Activated naive CD8-positive, alpha-beta T cell treated with anti-CD3 and anti-CD28 coated beads, Interleukin-2, amount 50 U/mL, for 24 hours (primary cell): ENCODE data around the gene PTPN9.

ENCODE experiments used
- ATAC-seq: fragments of 150-1000 bp; cut with Tn5 transposase; one replicate; pipeline ENCODE4 v1.10.0; 2021
- DNase-seq: peaks from one replicate; pipeline ENCODE4 v3.0.0; 2021
- H3K27ac Mint-ChIP-seq: one replicate; pipeline ENCODE4 v1.8.0; 2021; ENCODE audit warnings: mild to moderate bottlenecking, mixed read lengths
- H3K27me3 Mint-ChIP-seq: one replicate; pipeline ENCODE4 v1.8.0; 2021; ENCODE audit warnings: mixed read lengths
- H3K36me3 Mint-ChIP-seq: one replicate; pipeline ENCODE4 v1.8.0; 2021; ENCODE audit warnings: low read depth, mixed read lengths
- H3K4me1 Mint-ChIP-seq: one replicate; pipeline ENCODE4 v1.8.0; 2021; ENCODE audit warnings: mixed read lengths
- H3K4me3 Mint-ChIP-seq: one replicate; pipeline ENCODE4 v1.8.0; 2021; ENCODE audit warnings: mild to moderate bottlenecking, moderate library complexity, mixed read lengths
- H3K9me3 Mint-ChIP-seq: one replicate; pipeline ENCODE4 v1.8.0; 2021; ENCODE audit warnings: mixed read lengths

PTPN9 gene

GRCh38 chr15:75456710-75457109, 122.4 kb downstream of the PTPN9 start:
- Mint-ChIP-seq H3K27ac (peak overlapping the region; percentile 91), H3K4me1 (peaks cover 17% of the 10 kb centered on the region), H3K36me3 (peaks cover 4% of the 10 kb centered on the region), H3K9me3 (no peaks in the 10 kb centered on the region), H3K4me3 (peak overlapping the region; percentile 99), H3K27me3 (no peaks in the 10 kb centered on the region)
- DNase-seq (no peak), ATAC-seq (no peak)

GRCh38 chr15:75455982-75456531, 123.1 kb downstream of the PTPN9 start:
- ATAC-seq, result no peak

GRCh38 chr15:75455424-75455981, 123.6 kb downstream of the PTPN9 start:
- peak overlapping the region; percentile 99 for H3K4me3 Mint-ChIP-seq
- H3K4me1 Mint-ChIP-seq, result peaks cover 17% of the 10 kb centered on the region
- H3K9me3 Mint-ChIP-seq, result no peaks in the 10 kb centered on the region
- no peaks in the 10 kb centered on the region for H3K27me3 Mint-ChIP-seq
- peak; percentile 92 for DNase-seq
- peak overlapping the region; percentile 91 for H3K27ac Mint-ChIP-seq
- no peak for ATAC-seq
- peaks cover 4% of the 10 kb centered on the region for H3K36me3 Mint-ChIP-seq

More at GRCh38 chr15:75455982-75456531, 123.1 kb downstream of the PTPN9 start:
- H3K4me3 Mint-ChIP-seq, result peak overlapping the region; percentile 99
- H3K4me1 Mint-ChIP-seq, result peaks cover 17% of the 10 kb centered on the region
- H3K27me3 Mint-ChIP-seq, result no peaks in the 10 kb centered on the region
- DNase-seq, result peak; percentile 57
- H3K9me3 Mint-ChIP-seq, result no peaks in the 10 kb centered on the region
- H3K27ac Mint-ChIP-seq, result peak overlapping the region; percentile 91
- H3K36me3 Mint-ChIP-seq, result peaks cover 4% of the 10 kb centered on the region

- Mint-ChIP-seq H3K4me1 (peaks cover 25% of the 10 kb centered on the region), H3K9me3 (no peaks in the 10 kb centered on the region), H3K27me3 (no peaks in the 10 kb centered on the region), H3K4me3 (peak overlapping the region; percentile 99), H3K27ac (peak overlapping the region; percentile 91), H3K36me3 (peaks cover 4% of the 10 kb centered on the region)
- ATAC-seq, result no peak
- DNase-seq, result peak; percentile 85
Observed at GRCh38 chr15:75454471-75455378, 124.4 kb downstream of the PTPN9 start.

- ATAC-seq, result peak; percentile 37
- Mint-ChIP-seq H3K4me1 (peaks cover 33% of the 10 kb centered on the region), H3K27ac (peak overlapping the region; percentile 99), H3K27me3 (no peaks in the 10 kb centered on the region), H3K9me3 (no peaks in the 10 kb centered on the region), H3K36me3 (peaks cover 4% of the 10 kb centered on the region), H3K4me3 (peak overlapping the region; percentile 99)
- DNase-seq, result peak; percentile 96
Observed at GRCh38 chr15:75453703-75454470, 125.2 kb downstream of the PTPN9 start.

- no peaks in the 10 kb centered on the region for H3K9me3 Mint-ChIP-seq
- DNase-seq (peak; percentile 74), ATAC-seq (peak; percentile 4)
- H3K36me3 Mint-ChIP-seq, result peaks cover 4% of the 10 kb centered on the region
- peak overlapping the region; percentile 99 for H3K4me3 Mint-ChIP-seq
- H3K4me1 Mint-ChIP-seq, result peaks cover 41% of the 10 kb centered on the region
- H3K27ac Mint-ChIP-seq, result peak overlapping the region; percentile 99
- H3K27me3 Mint-ChIP-seq, result no peaks in the 10 kb centered on the region
Observed at GRCh38 chr15:75452865-75453702, 126.0 kb downstream of the PTPN9 start.

- Mint-ChIP-seq H3K27ac (peak overlapping the region; percentile 99), H3K36me3 (peaks cover 7% of the 10 kb centered on the region), H3K4me3 (peak overlapping the region; percentile 99), H3K4me1 (peaks cover 47% of the 10 kb centered on the region), H3K27me3 (no peaks in the 10 kb centered on the region), H3K9me3 (no peaks in the 10 kb centered on the region)
- DNase-seq (peak; percentile 80), ATAC-seq (no peak)
Observed at GRCh38 chr15:75452364-75452864, 126.7 kb downstream of the PTPN9 start.

- H3K27me3 Mint-ChIP-seq, result no peaks in the 10 kb centered on the region
- peaks cover 53% of the 10 kb centered on the region for H3K4me1 Mint-ChIP-seq
- H3K27ac Mint-ChIP-seq, result peak within 1 kb of the TSS; percentile 99
- peaks cover 11% of the 10 kb centered on the region for H3K36me3 Mint-ChIP-seq
- no peaks in the 10 kb centered on the region for H3K9me3 Mint-ChIP-seq
- ATAC-seq (peak; percentile 57), DNase-seq (peak; percentile 99)
- peak within 1 kb of the TSS; percentile 99 for H3K4me3 Mint-ChIP-seq
Observed at GRCh38 chr15:75451674-75452363, 127.3 kb downstream of the PTPN9 start, which contains the start of gene SIN3A. Gene SIN3A, minus strand, starts transcription at chr15:75451690. Its CDS starts 21,315 bp downstream, at chr15:75430375.

- H3K4me1 Mint-ChIP-seq, result peaks cover 55% of the 10 kb centered on the region
- H3K27ac Mint-ChIP-seq, result peak overlapping the region; percentile 78
- no peaks in the 10 kb centered on the region for H3K27me3 Mint-ChIP-seq
- H3K9me3 Mint-ChIP-seq, result no peaks in the 10 kb centered on the region
- no peak for ATAC-seq
- H3K36me3 Mint-ChIP-seq, result peaks cover 11% of the 10 kb centered on the region
- no peak for DNase-seq
- H3K4me3 Mint-ChIP-seq, result peak overlapping the region; percentile 99
Observed at GRCh38 chr15:75451202-75451673, 127.9 kb downstream of the PTPN9 start.

- Mint-ChIP-seq H3K27me3 (no peaks in the 10 kb centered on the region), H3K9me3 (no peaks in the 10 kb centered on the region), H3K4me3 (peak overlapping the region; percentile 99), H3K4me1 (peaks cover 59% of the 10 kb centered on the region), H3K27ac (peak overlapping the region; percentile 92), H3K36me3 (peaks cover 11% of the 10 kb centered on the region)
- ATAC-seq (peak; percentile 45), DNase-seq (peak; percentile 97)
Observed at GRCh38 chr15:75450307-75451201, 128.6 kb downstream of the PTPN9 start.

- H3K27me3 Mint-ChIP-seq, result no peaks in the 10 kb centered on the region
- H3K4me1 Mint-ChIP-seq, result peaks cover 60% of the 10 kb centered on the region
- H3K27ac Mint-ChIP-seq, result peak overlapping the region; percentile 92
- DNase-seq, result no peak
- ATAC-seq, result no peak
- no peaks in the 10 kb centered on the region for H3K9me3 Mint-ChIP-seq
- H3K36me3 Mint-ChIP-seq, result peaks cover 11% of the 10 kb centered on the region
- peak overlapping the region; percentile 99 for H3K4me3 Mint-ChIP-seq
Observed at GRCh38 chr15:75449585-75450306, 129.4 kb downstream of the PTPN9 start.
